ENCODE data around the gene TUBA8.

Gene TUBA8

DNA sequence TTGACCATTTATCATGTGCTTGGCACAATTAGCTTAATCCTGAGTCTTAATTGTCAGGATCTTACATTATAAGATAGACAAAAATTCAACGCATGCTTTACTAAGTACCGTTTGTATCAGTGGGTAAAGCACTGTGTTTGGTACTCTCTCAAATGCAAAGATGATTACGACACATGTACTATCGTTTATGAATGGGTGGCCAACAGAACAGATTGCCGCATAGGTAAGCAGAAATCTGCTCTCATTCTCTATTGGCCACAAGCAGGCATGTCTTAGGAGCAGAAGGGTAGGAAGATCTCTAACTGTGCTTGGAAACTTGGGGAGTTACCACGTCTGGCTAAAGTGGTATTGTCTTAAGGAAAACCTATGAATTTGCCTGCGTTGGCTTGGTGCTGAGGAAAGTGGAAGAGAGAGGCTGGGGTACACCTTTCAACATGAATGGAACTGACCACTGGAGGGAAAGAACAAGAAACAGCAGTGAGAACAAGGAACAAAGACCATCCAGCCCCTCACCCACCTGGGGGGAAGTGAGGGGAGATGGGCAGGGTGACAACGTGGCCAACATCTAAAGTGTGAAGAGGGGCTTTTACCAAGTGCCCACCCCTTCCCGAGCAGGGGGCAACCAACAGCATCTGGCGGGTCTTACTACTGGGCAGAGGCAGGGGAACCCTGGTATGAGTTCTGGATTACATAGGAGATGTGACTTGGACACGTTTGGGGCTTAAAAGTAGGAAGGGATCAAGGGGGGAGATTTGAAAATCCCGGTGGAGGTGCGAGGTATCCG, 1.0 kb upstream of the TUBA8 start:
- Mint-ChIP-seq H3K9me3 (peaks cover 6% of the 10 kb centered on the region), H3K36me3 (peaks cover 17% of the 10 kb centered on the region), H3K27me3 (peaks cover 30% of the 10 kb centered on the region), H3K27ac (peak overlapping the region; percentile 36), H3K4me3 (peak overlapping the region; percentile 78), H3K4me1 (peaks cover 52% of the 10 kb centered on the region)
- no peak for ATAC-seq

DNA sequence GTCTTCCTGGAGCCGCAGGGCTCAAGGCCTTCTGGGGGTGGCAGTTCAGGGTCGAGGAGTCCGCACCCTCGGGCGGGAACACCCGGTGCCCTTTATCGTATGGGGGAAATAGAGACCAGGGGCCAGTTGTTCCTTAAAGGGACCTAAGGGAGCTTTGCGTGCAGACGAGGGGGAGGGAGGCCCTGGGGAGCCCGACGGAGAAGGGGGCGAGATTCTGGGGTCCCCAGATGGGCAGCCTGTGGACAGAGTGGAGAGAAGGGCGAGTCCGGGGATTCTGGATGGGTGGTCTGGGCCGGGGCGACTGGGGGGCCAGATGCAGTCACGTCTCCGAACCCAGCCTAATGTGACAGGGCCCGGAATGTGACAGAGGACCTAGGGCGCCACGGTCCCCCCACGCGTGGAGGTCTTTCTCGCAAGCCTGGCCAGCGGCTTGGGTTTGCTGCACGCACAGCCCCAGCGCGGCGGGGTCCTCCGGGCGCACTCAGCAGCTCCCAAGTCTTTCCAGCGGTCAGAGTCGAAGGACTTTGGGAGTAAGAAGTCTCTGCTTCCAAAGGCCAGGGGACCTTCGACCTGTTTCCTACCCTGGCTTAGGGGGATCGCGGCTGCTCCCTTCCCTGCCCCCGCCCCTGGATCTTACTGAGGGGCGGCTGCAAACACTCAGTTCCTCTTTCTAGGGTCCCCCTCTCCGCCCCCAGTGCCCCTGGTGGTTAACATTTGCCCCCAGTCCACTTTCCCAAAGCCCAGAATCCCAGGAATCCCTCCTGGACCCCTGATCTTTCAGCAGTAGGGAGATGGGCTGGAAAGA, 547 bp downstream of the TUBA8 start:
- Mint-ChIP-seq H3K4me3 (peak overlapping the region; percentile 43), H3K9me3 (peaks cover 3% of the 10 kb centered on the region), H3K27ac (peak overlapping the region; percentile 36), H3K4me1 (peaks cover 41% of the 10 kb centered on the region), H3K27me3 (peaks cover 30% of the 10 kb centered on the region), H3K36me3 (peaks cover 5% of the 10 kb centered on the region)
- no peak for ATAC-seq

DNA sequence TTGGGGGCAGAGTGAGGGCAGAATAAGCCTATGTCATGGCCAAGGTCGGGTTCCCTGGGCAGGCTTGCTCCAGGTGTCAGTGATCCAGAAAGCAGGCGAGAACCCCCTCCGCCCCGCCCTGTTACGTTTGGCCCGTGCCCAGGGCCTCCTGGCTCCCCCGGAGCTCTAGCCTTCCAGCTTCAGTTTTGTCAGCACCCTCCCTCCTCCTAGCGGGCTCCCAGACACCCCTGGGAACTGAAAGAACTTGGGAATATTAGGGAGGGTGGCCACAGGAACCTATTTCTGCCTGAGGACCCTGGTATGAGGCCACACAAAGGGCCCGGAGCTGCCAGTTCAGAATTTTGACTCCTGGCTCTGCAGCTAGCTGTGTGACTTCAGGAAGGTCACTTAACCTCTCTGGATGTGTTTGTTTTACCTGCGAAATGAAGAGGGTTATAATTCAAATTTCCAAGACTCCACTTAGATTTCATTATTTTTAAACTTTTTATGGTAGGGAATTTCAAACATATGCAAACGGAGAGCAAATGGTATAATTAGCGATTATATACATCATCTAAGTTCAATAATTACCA, 1.2 kb downstream of the TUBA8 start:
- peaks cover 30% of the 10 kb centered on the region for H3K27me3 Mint-ChIP-seq
- peaks cover 5% of the 10 kb centered on the region for H3K36me3 Mint-ChIP-seq
- H3K9me3 Mint-ChIP-seq: peaks cover 3% of the 10 kb centered on the region
- ATAC-seq: no peak
- H3K4me3 Mint-ChIP-seq: no peak overlapping the region
- H3K27ac Mint-ChIP-seq: peak overlapping the region; percentile 36
- H3K4me1 Mint-ChIP-seq: peaks cover 41% of the 10 kb centered on the region

DNA sequence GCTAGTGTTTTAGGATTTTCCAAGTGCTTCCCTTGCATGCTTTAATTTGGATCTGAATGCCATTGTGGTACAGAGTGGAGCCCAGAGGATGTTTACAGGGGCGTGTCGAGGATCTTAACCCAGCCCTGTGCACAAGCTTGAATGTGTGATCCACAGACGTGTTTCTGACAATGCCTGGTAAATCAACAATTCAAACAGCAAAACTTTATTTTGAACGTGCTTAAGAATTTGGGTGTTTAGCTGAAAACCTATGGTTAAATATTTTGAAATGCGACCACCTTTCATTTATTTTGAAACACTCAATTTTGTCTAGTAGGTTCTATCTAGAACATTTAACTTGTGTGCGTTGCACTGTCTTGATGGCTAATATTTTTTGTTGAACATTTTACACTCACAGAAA, 1.8 kb downstream of the TUBA8 start:
- peaks cover under 1% of the 10 kb centered on the region for H3K36me3 Mint-ChIP-seq
- ATAC-seq: no peak
- H3K27ac Mint-ChIP-seq: no peak overlapping the region
- H3K4me3 Mint-ChIP-seq: no peak overlapping the region
- peaks cover 37% of the 10 kb centered on the region for H3K4me1 Mint-ChIP-seq
- H3K9me3 Mint-ChIP-seq: no peaks in the 10 kb centered on the region
- H3K27me3 Mint-ChIP-seq: peaks cover 30% of the 10 kb centered on the region

DNA sequence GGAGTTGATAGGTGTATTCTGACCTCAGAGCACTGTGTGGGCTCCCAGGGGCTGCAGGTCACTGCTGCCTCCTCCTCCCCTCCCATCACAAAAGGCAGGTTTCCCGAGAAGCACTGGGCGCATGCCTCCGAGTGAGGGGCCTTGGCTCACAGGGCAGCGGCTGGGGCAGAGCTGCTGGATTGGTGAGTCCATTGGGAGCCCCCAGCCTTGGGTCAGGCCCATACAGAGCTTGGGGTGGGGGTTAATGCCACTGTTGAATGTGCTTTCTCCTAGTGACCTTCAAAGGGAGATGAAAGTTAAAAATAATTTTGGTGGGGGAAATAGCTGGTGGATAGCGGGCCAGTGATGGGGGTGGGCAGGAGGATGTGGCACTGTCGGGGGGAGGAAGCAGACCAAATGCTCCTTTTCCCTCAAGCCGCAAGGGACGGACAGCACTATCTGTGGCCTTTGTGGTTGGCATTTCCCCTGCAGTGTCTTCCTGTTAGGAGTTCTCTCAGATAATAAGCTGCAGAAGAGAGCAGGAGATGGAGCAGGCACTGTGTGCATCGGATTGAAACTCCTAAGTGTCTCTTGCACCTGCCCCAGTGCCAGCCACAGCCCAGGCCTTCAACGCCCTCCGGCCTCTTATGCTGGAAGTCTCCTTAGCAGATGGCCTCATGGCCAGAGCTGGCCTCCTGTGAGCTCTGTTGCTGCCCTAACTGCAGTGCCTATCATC, 3.2 kb downstream of the TUBA8 start:
- H3K9me3 Mint-ChIP-seq: no peaks in the 10 kb centered on the region
- H3K4me3 Mint-ChIP-seq: no peak overlapping the region
- H3K27me3 Mint-ChIP-seq: peaks cover 28% of the 10 kb centered on the region
- no peaks in the 10 kb centered on the region for H3K36me3 Mint-ChIP-seq
- peaks cover 37% of the 10 kb centered on the region for H3K4me1 Mint-ChIP-seq
- H3K27ac Mint-ChIP-seq: no peak overlapping the region
- ATAC-seq: no peak

DNA sequence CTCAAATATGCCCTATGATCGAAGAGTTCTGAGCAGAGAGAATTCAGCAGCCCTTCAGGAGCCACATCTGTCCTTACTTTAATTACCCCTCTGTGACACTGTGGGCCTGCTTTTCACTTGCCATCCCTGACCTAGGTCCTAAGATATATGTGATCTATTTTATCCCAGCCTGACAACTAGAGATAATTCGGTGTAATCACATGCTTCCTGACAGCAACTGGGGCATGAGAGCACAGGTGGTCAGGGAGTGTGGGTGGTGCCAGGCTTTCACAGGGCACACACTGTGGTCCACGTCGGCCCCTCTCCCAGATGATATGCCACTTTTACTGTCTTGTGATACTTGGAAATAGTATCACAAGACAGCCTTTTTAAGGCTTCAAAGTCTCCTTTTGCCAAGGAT, 3.9 kb downstream of the TUBA8 start:
- ATAC-seq: no peak

DNA sequence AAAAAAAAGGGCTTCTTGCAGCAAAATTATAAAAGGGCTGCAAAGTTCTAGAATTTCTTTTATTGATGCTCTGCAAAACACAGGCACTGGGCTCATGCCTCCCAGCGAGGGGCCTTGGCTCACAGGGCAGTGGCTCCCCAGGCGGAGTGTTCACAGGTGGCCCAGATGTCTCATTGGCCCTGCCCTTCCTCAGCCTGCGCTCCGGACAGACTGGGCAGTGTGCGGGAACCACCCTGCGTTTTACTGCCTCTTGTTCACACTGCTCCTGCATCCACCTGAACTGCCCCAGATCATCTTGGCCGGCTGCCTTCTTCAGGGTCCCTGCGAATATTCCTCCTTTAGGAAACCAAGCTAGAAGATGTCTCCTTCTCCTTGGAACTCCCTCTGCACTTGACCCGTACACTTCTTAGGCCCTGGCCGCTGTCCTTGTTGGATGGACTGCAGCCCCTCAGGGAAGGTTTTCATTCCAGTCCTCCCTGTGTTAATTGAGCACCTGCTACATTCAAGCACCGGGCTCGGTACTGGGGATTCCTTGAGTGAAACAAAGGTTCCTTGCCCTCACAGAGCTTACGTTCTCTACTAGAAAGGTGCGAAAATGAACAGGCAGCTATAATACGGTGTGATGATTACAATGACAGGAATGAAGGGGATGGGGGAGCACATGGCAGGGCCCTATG, 4.5 kb downstream of the TUBA8 start:
- no peaks in the 10 kb centered on the region for H3K36me3 Mint-ChIP-seq
- no peak overlapping the region for H3K27ac Mint-ChIP-seq
- ATAC-seq: no peak
- H3K9me3 Mint-ChIP-seq: no peaks in the 10 kb centered on the region
- peaks cover 16% of the 10 kb centered on the region for H3K27me3 Mint-ChIP-seq
- peaks cover 37% of the 10 kb centered on the region for H3K4me1 Mint-ChIP-seq
- no peak overlapping the region for H3K4me3 Mint-ChIP-seq

More for the DNA sequence above, 3.9 kb downstream of the TUBA8 start:
- Mint-ChIP-seq H3K36me3 (no peaks in the 10 kb centered on the region), H3K27me3 (peaks cover 22% of the 10 kb centered on the region), H3K4me1 (peaks cover 37% of the 10 kb centered on the region), H3K27ac (no peak overlapping the region), H3K4me3 (no peak overlapping the region), H3K9me3 (no peaks in the 10 kb centered on the region)

DNA sequence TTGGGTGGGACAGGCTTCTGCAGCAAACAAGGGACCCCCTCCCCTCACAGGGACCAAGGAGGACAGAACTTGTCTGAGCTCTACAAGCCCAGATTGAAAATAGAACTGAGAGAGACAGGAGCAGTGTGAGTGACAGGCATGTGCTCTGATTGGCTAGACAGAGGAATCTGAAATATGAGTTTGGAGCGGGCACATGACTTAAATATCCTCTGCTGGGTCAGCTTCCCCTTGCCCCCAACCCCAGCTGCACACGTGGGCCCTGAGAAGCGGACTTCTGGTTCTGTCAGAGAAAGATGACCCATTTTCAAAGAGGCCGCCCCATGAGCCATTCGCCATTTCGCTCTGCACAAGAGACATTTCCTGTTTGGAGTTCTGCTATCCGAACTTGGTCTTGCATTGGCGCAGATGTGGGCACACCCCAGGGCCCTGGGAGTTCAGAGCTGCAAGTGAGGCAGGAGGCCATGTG, 5.3 kb downstream of the TUBA8 start:
- Mint-ChIP-seq H3K9me3 (no peaks in the 10 kb centered on the region), H3K27me3 (peaks cover 7% of the 10 kb centered on the region), H3K36me3 (no peaks in the 10 kb centered on the region), H3K27ac (no peak overlapping the region), H3K4me1 (peaks cover 33% of the 10 kb centered on the region), H3K4me3 (no peak overlapping the region)
- no peak for ATAC-seq

DNA sequence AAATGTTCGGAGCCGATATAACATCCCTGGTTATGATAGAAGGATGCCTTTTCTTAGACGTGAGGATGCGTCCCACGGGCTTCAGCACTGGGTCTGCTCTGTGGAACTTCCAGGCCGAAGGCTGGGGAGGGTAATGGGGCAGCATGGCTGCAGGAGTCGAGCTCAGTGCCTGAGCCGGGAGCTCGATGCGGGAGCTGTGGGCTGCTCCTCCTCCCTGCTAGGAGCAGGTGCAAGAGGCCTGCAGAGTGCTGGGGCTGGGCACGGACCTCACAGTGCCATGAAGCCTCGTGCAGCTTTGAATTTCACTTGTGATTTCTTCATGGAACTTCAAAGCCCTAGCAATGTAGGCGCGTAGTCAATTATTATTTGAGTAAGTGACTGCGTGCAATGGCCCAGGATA, 6.0 kb downstream of the TUBA8 start:
- Mint-ChIP-seq H3K9me3 (no peaks in the 10 kb centered on the region), H3K36me3 (no peaks in the 10 kb centered on the region), H3K27me3 (peaks cover under 1% of the 10 kb centered on the region), H3K4me3 (no peak overlapping the region), H3K4me1 (peaks cover 28% of the 10 kb centered on the region), H3K27ac (no peak overlapping the region)
- ATAC-seq: no peak

DNA sequence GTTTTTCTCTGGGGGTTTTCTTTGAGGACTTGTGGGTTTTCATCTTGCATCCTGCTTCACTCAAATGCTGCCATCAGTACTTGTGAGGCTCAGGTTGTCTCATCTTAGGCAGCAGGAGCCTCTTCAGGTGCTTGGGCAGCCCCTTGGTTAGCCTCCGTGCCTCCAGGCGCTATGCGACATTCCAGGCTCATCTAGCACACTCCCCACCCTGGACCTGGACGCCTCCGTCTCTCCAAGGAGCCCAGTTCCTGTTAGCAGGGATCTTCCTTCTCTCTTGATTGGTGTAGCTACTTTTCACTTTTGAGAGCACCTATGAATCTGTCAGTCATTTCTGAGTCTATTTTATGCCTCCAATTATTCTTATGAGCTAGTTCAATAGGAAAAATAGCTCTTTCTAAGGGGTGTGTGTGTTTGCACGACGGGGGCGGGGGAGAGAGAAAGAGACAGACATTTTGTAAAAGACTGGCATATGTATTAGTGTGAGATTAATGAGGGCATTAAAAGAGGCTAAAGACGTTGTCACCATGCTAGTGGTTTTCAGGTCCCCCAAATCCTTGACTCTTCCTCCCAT, 7.8 kb downstream of the TUBA8 start:
- H3K9me3 Mint-ChIP-seq: no peaks in the 10 kb centered on the region

DNA sequence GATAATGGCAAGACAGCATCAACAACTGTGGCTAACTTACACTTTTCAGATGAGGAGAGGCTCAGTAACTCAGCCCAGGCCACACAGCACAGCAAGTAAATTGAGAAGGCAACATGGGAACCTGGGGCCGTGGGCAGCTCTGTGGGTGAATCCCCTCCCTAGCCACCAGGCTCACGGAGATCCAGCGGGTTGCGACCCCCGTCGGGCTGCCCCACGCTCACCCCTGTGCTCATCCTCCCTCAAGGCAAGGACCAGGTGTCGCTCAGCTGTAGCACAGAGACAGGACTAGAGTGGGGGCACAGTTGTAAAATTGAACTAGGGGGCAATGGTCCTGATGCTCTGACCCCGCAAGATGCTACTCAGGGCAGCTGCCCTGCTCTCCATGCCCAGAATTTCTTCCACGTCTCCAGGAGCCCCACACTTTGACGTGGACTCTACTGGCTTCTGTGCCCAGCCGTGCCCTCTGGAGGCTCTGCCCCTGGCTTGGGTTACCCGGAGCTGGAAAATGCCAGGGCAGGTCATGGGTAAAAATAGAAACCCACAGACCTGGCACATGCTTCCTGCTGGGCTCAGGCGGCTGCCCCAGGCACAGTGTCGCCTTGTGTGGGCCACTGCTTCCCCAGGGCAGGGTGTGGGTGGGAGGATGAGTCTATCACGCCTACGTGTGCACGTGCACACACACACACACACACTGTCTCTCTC, 9.0 kb downstream of the TUBA8 start:
- Mint-ChIP-seq H3K4me3 (no peak overlapping the region), H3K27ac (no peak overlapping the region), H3K9me3 (no peaks in the 10 kb centered on the region), H3K36me3 (peaks cover 8% of the 10 kb centered on the region), H3K27me3 (no peaks in the 10 kb centered on the region), H3K4me1 (peaks cover 14% of the 10 kb centered on the region)
- ATAC-seq: no peak

More for the DNA sequence above, 7.8 kb downstream of the TUBA8 start:
- H3K36me3 Mint-ChIP-seq: no peaks in the 10 kb centered on the region
- no peak for ATAC-seq
- H3K4me3 Mint-ChIP-seq: no peak overlapping the region
- H3K27ac Mint-ChIP-seq: no peak overlapping the region
- peaks cover 25% of the 10 kb centered on the region for H3K4me1 Mint-ChIP-seq
- H3K27me3 Mint-ChIP-seq: no peaks in the 10 kb centered on the region

DNA sequence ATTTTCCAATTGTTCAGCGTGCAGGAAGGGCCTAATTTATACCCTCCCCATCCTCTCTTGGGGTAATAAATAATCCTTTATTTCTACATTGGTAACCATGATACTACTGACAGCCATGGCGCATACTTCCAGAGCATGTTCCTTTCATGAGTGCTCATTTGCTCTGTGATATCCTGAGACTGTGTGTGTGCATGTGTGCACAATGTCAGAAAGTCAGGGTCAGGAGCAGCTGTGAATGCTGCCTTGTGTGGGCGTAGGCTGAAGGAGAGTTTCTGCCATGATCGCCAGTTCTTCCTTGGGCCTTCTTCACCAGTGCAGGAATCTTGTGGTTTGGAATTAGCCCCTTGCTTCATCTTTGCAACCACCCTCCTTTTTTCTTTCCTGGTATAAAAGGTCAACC, 10.2 kb downstream of the TUBA8 start:
- H3K9me3 Mint-ChIP-seq: no peaks in the 10 kb centered on the region
- no peak overlapping the region for H3K4me3 Mint-ChIP-seq
- H3K4me1 Mint-ChIP-seq: peaks cover 13% of the 10 kb centered on the region
- ATAC-seq: no peak
- H3K27ac Mint-ChIP-seq: no peak overlapping the region
- H3K36me3 Mint-ChIP-seq: peaks cover 8% of the 10 kb centered on the region
- H3K27me3 Mint-ChIP-seq: no peaks in the 10 kb centered on the region

DNA sequence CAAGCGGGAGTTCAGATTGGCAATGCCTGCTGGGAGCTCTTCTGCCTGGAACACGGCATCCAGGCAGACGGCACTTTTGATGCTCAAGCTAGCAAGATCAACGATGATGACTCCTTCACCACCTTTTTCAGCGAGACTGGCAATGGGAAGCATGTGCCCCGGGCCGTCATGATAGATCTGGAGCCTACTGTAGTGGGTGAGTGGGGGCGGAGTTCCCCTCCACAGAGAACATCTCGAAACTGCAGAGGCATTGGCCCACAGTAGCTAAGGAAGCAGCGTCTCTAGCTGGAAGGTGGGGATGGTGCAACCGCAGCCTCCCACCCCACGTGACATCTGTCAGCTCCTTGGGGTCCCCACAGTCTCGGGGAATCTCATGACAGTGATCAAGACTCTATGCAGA, 10.9 kb downstream of the TUBA8 start:
- H3K36me3 Mint-ChIP-seq: peaks cover 12% of the 10 kb centered on the region

More for the DNA sequence above, 10.9 kb downstream of the TUBA8 start:
- Mint-ChIP-seq H3K27me3 (no peaks in the 10 kb centered on the region), H3K4me1 (peaks cover 13% of the 10 kb centered on the region), H3K4me3 (no peak overlapping the region), H3K27ac (no peak overlapping the region), H3K9me3 (no peaks in the 10 kb centered on the region)
- no peak for ATAC-seq
